ENCODE results near the gene ELF3. TPM values are rescaled to one million over a fixed set of nuclear protein-coding genes. Genes with fewer than 3 reads are reported as not detected.
A peak's percentile ranks its signal among the peaks of the same experiment; 100 is the strongest.

The ELF3 gene
- total and polyA plus RNA-seq, 2 of the 13 experiments (the other 11 are each of a cell fraction or from before 2014, with no cell fraction given): 11.5 to 55.1 TPM

- TF ChIP-seq ZBTB46 (CRISPR knock-in tag; IDR thresholded peaks at IDR 0.05; ENCODE audit: borderline replicate concordance) (no peak), HIVEP1 (CRISPR knock-in tag; IDR thresholded peaks at IDR 0.05) (no peak)
These were observed 834 bp upstream of the ELF3 start (continued) for GRCh38 chr1:202009326-202010179.

GRCh38 chr1:202011994-202012393 lies 1.6 kb downstream of the ELF3 start:
- Histone ChIP-seq H2AFZ (ENCODE audit: low read length) (no peak overlapping the region), H3K4me1 (ENCODE audit: insufficient read depth, low read length) (peaks cover 77% of the 10 kb centered on the region), H3K4me3 (replicated peaks in 1 of 3; ENCODE audit: insufficient read depth in 1 of 3, low read depth in 2 of 3, low read length in 3 of 3) (peak overlapping the region; percentile 82 to 97 (median 93)), H4K20me1 (ENCODE audit: insufficient read depth, low read length) (peaks cover 63% of the 10 kb centered on the region), H3K79me2 (ENCODE audit: insufficient read depth, low read length) (peaks cover 37% of the 10 kb centered on the region), H3K27ac (ENCODE audit: extremely low read length, insufficient read depth, low read length) (no peak overlapping the region), H3K27me3 (ENCODE audit: control insufficient read depth in 1 of 2, insufficient read depth in 2 of 2, low read length in 2 of 2) (no peaks in the 10 kb centered on the region; a peak in 1 of 5 replicates), H3K36me3 (replicated peaks in 1 of 2; ENCODE audit: control insufficient read depth in 1 of 2, insufficient read depth in 2 of 2, low read length in 2 of 2) (peaks cover 23 to 40% of the 10 kb centered on the region in 2 experiments), H3K9me3 (ENCODE audit: low read length) (no peaks in the 10 kb centered on the region), H3K4me2 (ENCODE audit: low read depth, low read length) (peak overlapping the region; percentile 77), H3K9ac (ENCODE audit: insufficient read depth, low read depth, low read length) (peak overlapping the region; percentile 92; the same call in 1 of the 2 replicates)
- ChIA-PET CTCF (ENCODE audit: low intra/inter-chr PET ratio, low total read pairs) (no interaction called here), POLR2A (interaction anchor here (1.3 to 3.9 kb wide), 5 partner anchors 11 to 73 kb away, joined by 3 to 118 read pairs (median 54); no protein-coding TSS in a partner anchor)
- no TSS peak for BruUV-seq (replicated peaks)
- in situ Hi-C loops (cut with HindIII; ENCODE audit: extremely low pct_ligation_motif_present, low pct_unique_long_range_greater_than_20kb) (loop anchor here (5.0 kb wide), 1 partner anchor 105 kb away; no protein-coding TSS in a partner anchor), intact Hi-C loops (cut with micrococcal nuclease; ENCODE audit: unreplicated experiment) (no loop called here)
- DNase-seq (ENCODE audit: low spot score) (no peak), ATAC-seq (no peak), FAIRE-seq (no peak)
- whole genome bisulfite sequencing (ENCODE audit: low lambda C conversion rate): 91% methylated on average over 3 of the region's 11 CpGs
- TF ChIP-seq ZNF292 (CRISPR knock-in tag; IDR thresholded peaks at IDR 0.05; ENCODE audit: borderline replicate concordance, low read depth): no peak
- no peak for TF ChIP-seq HNRNPK (IDR thresholded peaks at IDR 0.05; ENCODE audit: low read depth, low read length, poor library complexity, severe bottlenecking)
- TF ChIP-seq ZNF687 (CRISPR knock-in tag; IDR thresholded peaks at IDR 0.05): peak; percentile 14; the same call in 1 of the 2 replicates
- no peak for TF ChIP-seq PITX1 (CRISPR knock-in tag; IDR thresholded peaks at IDR 0.05)
- no peak for TF ChIP-seq ZNF562 (CRISPR knock-in tag; IDR thresholded peaks at IDR 0.05; ENCODE audit: borderline replicate concordance)
- TF ChIP-seq ZNF281 (CRISPR knock-in tag; IDR thresholded peaks at IDR 0.05; ENCODE audit: borderline replicate concordance): no peak
- no peak for TF ChIP-seq SP5 (CRISPR knock-in tag; IDR thresholded peaks at IDR 0.05; ENCODE audit: borderline replicate concordance, low read depth)
- no peak for TF ChIP-seq ZNF891 (CRISPR knock-in tag; IDR thresholded peaks at IDR 0.05)
- peak; percentile 38 for TF ChIP-seq ZBTB38 (CRISPR knock-in tag; IDR thresholded peaks at IDR 0.05)
- no peak for TF ChIP-seq ZNF329 (CRISPR knock-in tag; IDR thresholded peaks at IDR 0.05; ENCODE audit: low read depth)
